Activated naive CD4-positive, alpha-beta T cell treated with anti-CD3 and anti-CD28 coated beads, Interleukin-2, amount 50 U/mL, for 16 hours (primary cell): ENCODE results near the gene HAVCR1.

Experiments used
- DNase-seq: peaks from one replicate; pipeline ENCODE4 v3.0.0-alpha.2; 2020

Gene HAVCR1

DNA sequence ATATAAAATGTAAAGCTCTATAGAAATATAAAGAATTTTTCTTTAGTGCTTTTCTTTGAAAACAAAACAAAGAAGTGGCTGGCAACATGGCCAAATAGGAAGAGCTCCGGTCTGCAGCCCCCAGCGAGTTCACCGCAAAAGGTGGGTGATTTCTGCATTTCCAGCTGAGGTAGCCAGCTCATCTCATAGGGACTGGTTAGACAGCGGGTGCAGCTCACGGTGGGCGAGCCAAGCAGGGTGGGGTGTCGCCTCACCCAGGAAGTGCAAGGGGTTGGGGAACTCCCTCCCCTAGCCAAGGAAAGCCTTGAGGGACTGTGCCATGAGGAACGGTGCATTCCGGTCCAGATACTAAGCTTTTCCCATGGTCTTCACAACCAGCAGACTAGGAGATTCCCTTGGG is 74.9 kb downstream of the HAVCR1 start:
- DNase-seq: no peak

DNA sequence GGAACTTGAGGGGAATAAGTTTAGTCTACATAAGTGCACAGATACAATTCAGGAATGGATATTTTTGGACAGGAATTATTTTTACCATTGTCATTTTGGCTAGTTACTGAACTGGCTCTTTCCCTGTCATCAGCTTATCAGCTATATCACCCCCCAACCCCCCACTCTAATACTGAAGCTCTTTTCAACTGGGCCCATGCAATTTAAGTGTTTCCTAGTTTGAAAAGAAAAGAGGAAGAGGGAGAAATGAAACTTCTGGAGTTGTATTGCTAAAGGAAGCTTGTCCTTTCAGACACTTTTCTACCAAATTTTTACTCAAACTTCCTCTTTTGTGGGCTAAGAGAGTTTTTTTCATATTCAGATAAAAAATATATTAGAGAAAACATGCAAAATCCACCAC is 77.4 kb downstream of the HAVCR1 start:
- no peak for DNase-seq
